HG02885 (cell line): ENCODE results near the gene MLKL.
"Not testable (repeated sequence)": the region's sequence is repeated elsewhere in the genome, so short reads cannot be mapped to it uniquely, and the experiment has no call there.

Experiments used
- ATAC-seq: cut with Tn5 transposase; IDR thresholded peaks from one replicate; pipeline ENCODE4 v1.9.1; 2021; ENCODE audit warnings: mild to moderate bottlenecking; ENCODE audit not compliant: unreplicated experiment, poor library complexity

MLKL gene

DNA sequence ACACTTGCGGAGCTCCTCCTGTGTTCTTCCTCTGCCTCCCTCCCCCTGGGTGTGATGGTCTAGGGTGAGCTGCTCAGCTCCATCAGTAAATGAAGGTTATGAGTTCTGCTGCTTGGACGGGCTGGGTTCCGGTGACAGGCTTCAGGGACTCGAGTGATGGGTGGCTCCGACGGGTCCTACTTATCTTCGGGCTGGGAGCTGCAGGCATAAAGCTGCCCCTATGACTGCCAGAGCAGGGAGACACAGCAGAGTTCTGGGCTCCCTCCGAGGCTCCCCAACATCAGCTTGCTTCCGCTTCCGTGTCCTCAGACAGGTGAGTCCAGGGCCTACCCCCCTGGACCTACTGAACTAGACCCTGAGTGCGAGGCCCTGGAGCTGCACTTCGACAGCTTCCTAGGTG lies 11.3 kb upstream of the MLKL start:
- ATAC-seq, result no peak

DNA sequence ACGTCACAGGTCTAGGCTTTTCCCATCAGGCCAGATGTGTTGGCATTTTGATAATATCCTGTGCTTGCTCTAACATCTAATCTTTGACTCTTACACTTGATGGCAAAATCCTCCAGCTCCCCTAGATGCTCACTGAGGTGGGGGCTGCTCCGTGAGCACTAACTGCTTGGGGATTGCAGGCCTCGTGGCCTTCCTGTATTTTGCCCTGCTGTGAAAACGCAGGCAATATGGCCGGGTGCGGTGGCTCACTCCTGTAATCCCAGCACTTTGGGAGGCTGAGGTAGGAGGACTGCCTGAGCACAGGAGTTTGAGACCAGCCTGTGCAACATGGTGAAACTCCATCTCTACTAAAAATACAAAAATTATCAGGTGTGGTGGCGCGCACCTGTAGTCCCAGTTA lies 9.7 kb upstream of the MLKL start:
- no peak for ATAC-seq

DNA sequence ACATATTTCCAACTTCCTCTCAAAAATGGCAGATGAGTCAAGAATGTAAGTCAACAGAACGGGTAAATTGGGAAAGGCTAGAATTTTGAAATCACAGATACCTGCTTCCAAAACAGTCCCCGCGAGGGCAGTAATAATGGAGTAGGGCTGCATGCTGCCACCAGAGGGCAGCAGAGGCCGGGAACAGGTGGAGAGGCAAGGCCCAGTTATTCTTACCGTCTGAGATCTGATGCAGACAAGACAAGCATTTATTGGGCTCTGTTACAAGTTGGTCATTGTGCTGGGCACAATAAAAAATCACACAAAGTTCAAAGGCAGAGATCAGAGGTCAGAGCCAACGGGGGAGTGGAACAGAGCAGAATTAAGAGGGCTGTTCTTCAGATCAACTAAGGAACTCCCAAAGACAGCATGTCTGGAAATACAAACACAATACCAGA lies 8.8 kb upstream of the MLKL start:
- ATAC-seq, result peak; percentile 90

DNA sequence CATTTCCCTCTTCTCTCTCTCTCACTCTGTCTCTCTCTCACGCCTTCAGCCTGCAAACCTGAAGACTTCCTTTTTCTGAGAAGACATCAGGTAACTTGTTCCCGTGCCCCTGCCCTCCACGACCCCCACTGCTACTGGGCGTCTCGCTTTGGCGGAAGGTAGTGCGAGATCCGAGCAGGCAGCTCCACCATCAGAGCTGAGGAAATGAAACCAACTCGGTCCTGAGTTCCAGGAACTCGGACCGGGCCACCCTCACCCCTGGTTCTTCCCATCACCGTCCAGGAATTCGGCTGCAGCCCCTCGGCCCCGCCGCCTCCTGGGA lies 585 bp downstream of the MLKL start:
- ATAC-seq, result peak; percentile 23

DNA sequence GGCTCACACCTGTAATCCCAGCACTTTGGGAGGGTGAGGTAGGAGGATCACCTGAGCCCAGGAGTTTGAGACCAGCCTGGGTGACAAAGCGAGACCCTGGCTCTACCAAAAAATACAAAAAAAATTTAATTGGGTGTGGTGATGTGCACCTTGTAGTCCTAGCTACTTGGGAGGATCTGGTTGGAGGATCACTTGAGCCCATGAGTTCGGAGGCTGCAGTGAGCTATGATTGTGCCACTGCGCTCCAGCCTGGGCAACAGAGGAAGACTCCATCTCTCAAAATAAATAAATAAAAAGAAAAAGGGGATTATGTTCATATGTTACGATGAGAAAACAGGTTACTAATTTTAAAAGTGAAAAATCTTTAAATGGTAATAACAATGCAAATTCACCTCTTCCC lies 996 bp downstream of the MLKL start:
- no peak for ATAC-seq

DNA sequence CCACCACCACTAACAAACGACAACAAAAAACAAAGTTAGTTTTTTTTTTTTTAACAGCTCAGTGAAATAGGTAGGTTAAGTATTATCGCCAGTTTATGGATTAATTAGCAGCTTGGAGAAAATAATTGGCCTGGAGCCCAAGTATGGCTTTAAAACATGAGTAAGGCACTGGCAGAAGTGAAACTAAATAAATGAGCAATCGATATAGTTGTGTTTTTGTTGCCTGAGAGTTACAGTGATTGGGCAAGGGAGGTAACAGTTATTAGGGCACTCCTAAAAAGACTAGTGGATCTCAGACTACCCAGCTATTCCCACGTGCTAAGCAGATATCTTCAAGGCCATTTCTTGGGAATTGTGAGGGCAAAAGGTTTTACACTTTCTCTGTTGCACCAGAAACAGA lies 2.4 kb downstream of the MLKL start:
- no peak for ATAC-seq

DNA sequence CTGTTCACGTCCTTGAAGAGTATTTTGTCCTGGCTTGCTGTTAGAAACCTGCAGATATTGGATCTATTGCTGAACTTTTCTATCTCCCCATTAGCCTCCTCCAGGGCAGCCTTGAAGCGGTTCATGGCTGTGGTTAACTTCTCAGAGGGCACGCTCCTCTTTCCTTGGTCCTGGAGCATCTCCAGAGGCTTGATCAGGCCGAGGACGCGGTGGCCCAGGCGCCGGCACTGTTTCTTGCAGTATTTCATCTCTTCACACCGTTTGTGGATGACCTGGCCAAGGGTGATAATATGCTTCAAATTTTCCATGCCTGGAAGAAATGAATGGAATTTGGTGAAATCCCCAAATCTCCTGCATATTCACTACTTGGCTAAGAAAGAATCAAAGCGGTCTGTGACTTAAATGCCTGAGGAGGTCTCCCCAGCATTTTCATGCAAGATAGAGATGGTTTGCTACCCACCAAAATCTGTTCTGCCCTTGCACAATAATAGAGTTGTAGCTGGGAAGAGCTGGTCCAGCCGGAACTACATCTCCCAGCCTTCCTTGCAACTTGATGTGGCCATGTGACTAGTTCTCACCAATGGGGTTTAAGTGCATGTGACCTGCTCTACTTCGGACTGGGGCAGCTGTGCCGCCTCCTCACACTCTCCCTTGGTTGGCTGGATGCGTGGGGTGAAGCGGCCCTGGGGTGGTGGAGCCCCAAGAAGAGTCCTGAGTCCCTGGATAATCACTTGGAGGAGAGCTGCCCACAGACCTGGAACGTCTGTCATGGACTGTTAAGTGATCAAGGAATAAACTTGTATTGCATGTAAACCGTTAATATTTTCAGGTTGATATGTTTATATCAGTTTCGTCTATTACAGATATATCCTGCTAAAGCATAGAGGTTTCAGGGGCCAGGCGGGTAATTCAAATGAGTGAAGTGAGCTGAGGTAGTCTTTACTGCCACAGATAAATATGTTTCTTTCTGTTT lies 4.9 kb downstream of the MLKL start:
- peak; percentile 89 for ATAC-seq

DNA sequence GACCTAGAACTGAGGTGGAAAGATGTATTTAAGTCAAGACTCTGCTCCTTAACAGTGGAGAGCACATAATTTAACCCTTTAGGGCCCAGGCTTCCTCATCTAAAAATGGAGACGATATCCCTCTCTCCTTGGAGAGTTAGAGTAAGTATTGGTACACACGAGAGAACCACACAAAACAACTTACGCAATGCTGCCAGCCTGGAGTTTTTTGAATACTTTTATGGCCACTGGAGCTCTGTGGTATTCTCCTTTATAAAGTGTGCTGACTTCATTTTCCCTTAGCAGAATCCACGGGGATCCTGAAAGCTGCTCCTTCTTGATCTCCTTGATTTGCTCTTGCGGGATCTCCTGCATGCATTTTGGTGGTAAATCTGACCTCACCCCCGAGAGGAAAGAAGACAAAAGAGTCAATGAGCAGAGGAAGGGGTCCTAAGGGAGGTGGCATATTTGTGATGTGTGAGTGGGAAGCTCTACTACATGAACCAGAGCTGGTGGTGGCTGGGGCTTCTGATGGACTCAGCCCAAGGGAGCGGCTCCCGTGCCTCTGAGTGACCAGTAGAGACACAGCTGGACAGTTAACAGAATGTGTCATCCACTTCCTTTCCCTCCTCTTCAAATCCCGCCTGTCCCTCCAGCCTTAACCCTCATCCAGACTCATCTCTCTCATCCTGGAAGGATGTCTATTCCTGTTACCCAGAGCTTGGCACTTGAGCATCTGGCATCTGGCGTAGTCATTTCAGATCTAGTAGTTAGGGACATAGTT lies 9.4 kb downstream of the MLKL start:
- no peak for ATAC-seq

DNA sequence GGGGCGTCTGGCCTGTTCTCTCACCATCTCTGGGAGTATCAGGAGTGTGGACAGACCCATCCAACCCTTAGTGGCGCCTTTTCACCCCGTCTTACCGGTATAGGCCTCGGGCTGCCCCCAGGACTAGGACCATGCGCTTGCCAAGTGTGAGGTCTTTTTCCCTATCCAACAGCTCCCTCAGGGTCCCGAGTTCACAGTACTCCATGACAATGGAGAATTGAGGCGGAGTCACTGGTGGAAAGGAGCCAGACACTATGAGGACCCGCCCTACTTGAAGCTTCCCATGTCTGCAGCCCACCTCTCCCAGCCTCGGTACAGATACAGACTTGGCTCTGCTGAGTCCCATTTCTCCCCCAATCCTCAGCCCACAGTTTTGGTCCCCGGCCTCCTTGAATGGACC lies 18.1 kb downstream of the MLKL start:
- no peak for ATAC-seq

DNA sequence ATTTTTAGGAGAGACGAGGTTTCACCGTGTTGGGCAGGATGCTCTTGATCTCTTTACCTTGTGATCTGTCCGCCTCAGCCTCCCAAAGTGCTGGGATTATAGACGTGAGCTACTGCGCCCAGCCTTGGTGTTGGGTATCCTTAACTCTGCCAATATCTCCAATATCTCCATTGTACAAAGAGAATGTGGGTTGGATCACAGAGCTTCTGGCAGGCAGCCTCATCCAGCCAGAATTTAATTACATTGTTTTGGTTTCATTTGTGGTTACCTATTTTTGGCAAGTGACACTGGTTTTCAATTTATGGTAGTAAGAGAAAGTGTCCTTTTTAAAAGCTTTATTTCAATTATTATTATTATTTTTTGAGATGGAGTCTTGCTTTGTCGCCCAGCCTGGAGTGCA lies 20.0 kb downstream of the MLKL start:
- no peak for ATAC-seq

DNA sequence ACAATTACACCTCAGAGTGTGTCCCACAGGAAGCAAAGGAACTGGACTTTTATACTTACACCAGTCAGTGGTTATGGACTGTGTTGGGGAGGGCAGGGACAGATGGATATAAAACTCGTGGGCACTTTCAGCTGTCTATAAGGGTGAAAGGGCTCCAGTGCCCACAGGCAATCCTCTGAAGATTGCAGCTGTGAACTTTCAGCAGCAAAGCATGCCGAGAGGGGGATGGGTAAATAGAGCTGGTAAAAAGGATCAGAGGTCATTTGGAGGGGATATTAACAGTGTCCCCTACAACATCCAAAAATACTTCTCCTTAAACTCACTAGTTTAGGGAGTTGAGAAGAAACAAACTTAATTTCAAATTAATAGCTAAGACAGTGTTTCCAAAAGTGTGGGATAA lies 20.7 kb downstream of the MLKL start:
- ATAC-seq, result no peak

DNA sequence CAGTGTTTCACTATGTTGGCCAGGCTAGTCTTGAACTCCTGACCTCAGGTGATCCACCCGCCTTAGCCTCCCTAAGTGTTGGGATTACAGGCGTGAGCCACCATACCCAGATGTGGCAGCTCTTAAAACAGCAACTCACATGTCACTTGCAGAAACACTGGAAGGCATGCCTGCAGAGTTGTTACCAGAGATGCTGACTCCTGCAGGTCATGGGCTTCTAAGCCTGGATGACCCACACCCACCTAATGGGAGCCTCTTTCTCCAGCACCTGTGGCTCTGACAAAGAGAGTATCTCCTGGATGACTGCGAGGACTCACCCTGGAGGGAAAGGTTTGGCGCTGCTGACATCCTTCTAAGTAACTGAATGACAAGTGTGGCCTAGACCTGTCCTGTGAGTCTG lies 22.8 kb downstream of the MLKL start:
- ATAC-seq, result no peak

DNA sequence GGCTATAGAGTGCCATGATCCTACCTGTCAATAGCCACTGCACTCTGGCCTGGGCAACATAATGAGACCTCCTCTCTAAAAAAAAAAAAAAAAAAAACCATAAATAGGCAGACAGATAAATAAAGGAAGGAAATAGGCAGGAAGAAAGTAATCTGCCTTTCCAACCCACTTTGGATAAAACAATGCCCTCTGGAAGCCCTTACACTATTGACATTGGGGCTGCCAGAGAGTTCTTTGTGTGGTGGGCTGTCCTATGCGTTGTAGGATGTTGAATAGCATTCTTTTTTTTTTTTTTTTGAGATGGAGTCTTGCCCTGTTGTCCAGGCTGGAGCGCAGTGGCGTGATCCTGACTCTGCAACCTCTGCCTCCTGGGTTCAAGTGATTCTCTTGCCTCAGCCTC lies 26.8 kb downstream of the MLKL start:
- ATAC-seq, result no peak

DNA sequence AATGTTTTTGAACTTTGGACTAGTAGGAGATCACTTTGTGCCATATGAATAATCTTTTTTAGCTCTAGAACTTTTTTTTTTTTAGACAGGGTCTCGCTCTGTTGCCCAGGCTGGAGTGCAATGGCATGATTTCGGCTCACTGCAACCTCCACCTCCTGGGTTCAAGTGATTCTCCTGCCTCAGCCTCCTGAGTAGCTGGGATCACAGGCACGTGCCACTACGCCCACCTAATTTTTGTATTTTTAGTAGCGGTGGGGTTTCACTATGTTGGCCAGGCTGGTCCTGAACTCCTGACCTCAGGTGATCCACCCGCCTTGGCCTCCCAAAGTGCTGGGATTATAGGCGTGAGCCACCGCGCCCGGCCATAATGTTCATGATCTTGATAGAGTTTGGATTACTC lies 31.8 kb downstream of the MLKL start:
- not testable (repeated sequence) for ATAC-seq

DNA sequence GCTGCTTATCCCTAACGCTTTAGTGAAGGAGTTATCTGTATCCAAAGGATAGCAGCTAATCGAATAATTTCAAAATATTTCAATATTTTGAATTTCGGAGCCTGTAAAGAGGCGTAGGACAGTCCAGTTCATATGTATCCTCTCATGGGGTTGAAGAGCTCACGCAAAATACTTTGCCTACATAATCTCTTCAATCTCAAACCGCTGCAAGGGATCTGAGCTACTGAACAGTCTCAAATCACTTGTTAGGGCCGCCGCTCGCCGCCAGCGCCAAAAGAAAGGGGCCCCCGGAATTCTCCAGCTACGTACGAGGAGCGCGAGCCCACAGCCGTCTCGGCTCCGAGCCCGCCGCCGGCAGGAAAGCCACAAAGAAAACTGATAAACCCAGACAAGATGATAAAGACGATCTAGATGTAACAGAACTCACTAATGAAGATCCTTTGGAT lies 33.4 kb downstream of the MLKL start:
- no peak for ATAC-seq

DNA sequence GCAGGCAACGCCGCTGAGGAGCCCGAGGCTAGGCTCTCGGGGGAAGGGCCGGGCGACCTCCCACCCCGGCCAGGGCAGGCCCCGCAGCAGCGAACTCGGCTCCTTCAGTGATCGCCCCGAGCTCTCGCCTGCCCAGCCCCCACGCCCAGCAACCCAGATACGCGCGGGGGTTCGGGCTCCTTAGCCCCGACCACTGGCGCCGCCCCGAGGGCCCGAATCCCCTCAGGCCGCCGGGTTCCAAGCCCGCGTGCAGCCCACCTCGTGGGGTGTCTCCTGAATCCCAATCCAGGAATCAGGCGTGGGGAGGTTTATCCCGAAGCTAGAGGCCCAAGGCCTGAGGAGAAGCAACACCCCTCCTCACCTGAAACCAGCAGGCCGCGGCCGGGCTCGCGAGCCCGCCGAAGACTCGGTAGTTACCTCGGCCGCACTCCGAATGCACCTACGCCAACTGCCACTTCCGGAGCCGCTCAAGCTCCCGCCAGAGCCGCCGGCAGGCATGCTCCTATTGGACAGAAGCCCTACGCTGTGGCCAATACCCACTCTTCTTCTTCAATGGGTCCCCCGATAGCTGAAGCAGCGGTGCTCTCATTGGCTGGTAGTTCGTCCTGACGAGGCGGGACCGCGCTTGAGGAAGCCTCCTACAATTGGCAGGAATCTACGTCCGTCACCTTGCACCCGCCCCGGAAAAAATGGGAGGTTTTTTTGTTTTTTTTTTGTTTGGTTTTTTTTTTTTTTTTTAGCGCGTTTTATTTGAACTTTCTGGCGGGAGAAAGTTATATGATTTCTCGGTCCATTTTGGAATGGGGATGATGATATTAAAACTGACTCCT lies 34.0 kb downstream of the MLKL start, which contains the start of gene RFWD3:
Gene RFWD3, minus strand, starts transcription at position 453 of the 830 bp plus-strand sequence. CDS start 5,428 bp downstream, outside the sequence.
- ATAC-seq, result peak; percentile 100

DNA sequence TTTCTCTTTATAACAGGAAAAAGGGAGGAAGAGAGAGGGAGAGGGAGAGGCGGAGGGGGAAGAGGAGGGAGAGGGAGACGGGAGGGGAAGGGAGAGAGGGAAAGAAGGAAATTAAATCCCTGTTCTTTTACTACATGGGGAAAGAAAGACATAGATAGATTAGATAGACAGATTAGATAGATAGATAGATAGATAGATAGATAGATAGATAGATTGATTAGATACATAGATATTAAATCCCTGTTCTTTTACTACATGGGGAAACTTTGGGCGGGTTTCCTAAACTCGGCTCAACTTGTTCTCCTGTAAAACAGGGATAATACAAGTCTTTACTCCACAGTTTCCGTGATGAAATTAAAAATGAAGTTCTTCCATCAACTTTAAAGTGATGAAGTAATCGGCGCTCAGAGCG lies 34.6 kb downstream of the MLKL start:
- ATAC-seq, result no peak

DNA sequence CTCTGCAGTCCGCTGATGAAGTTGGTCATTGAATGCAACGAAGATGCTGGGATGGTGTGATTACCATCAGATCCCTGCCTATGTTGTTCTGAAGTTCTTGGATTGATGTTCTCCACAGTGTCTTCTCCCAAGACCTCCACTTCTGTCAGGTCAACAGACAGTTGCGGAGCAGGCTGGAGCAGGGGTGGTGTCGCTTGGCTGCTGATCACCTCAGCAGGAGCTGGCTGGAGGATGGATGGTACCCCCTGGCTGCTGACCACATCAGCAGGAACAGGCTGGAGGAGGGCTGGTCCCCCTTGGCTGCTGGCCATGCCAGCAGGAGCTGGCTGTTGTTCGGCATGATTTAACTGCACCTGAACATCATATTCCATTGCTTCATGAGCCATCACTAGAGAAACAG lies 39.6 kb downstream of the MLKL start:
- no peak for ATAC-seq

DNA sequence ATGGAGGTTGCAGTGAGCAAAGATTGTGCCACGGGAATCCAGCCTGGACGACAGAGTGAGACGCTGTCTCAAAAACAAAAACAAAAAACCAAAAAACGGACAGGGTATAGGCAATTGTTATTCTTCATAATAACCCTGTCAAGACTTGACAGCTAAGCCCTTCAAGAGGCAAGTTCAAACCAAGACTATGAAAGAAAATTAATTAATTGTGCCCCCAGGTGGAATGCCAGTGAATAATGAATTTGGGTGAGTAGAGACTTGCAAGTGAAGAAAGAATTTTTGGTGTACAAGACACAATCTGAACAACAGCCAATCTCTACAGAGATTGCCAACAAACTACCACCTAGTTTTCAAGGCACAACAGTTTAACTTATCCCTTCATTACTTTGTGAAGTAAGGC lies 40.3 kb downstream of the MLKL start:
- ATAC-seq, result no peak

DNA sequence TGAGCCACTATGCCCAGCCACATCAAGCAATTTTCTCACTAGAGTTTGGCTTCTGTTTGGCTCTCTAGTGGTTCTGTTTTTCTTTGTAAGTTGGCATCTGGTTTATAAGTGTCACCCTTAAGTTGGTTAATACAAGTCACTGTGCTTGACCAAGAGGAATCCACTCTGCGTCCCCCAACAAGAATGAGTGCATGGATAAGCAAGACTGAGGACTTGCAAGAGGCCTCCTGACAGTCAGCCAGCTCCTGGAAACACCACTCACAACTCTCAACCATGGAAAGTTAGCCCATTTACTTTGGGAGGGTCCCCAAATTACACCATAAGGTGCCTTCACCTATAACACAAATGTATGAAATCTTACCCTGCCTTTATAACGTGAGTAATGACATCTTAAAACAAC lies 41.6 kb downstream of the MLKL start:
- ATAC-seq, result no peak
